Prostate gland (tissue), 2 donors: ENCODE measurements around the gene COL4A5. TPM values are rescaled to one million over a fixed set of nuclear protein-coding genes. Genes with fewer than 3 reads are reported as not detected.

Experiments used
- DNase-seq: peaks from one replicate; pipeline ENCODE4 v3.0.0-alpha.2; 2019; ENCODE audit warnings: low spot score
- H3K27ac ChIP-seq, 2 donors: fragments of 200-600 bp; sonication (generic); 2 replicates each; pipeline ENCODE4 v1.5.1; 2017 to 2019
- H3K27me3 ChIP-seq: fragments of 200-600 bp; sonication (generic); replicated peaks from 2 replicates; pipeline ENCODE4 v1.5.1; 2019; ENCODE audit not compliant: insufficient read depth
- H3K36me3 ChIP-seq, 2 donors: fragments of 200-600 bp; sonication (generic); 1 replicate in 1 of 2; 2 replicates in 1 of 2; pipeline versions ENCODE4 v1.5.1 to v1.8.1; 2017 to 2019
- H3K4me1 ChIP-seq: fragments of 200-600 bp; sonication (generic); replicated peaks from 2 replicates; pipeline ENCODE4 v1.5.1; 2019
- H3K4me3 ChIP-seq, 2 donors: fragments of 200-600 bp; sonication (generic); 2 replicates each; pipeline ENCODE4 v1.5.1; 2017 to 2019
- H3K9me3 ChIP-seq: fragments of 200-600 bp; sonication (generic); 2 replicates; pipeline ENCODE4 v1.5.1; 2017
- POLR2A ChIP-seq: fragments of 450-650 bp; IDR thresholded peaks from one replicate; pipeline ENCODE4 v1.6.1; 2016; ENCODE audit warnings: antibody characterized with exemption, mild to moderate bottlenecking
- POLR2AphosphoS5 ChIP-seq: sonication (generic); formaldehyde crosslinking; IDR thresholded peaks from one replicate; pipeline ENCODE4 v1.6.1; 2017; ENCODE audit warnings: antibody characterized with exemption
- WGBS: methylation state at CpG from one replicate; pipeline ENCODE4 v1.1.5; 2018; 5-methylcytosine and 5-hydroxymethylcytosine counted together
- intact Hi-C: fragments of 100-400 bp; cut with DNase I; formaldehyde crosslinking; loops from one replicate; pipeline ENCODE4 v1.14.2; 2022
- total RNA-seq, 2 donors: library from RNA; depleted of rRNA; stranded (reverse); fragments of >200 nt; gene quantifications; one replicate each; pipeline ENCODE4 v1.1.0, GENCODE V29; 2016
- TF ChIP-seq, protein P1 (sequence below), 4 experiments: fragments of 200-600 bp in 2 of 4; fragments of 450-650 bp in 2 of 4; sonication (generic) in 2 of 4; IDR thresholded peaks; 1 replicate in 3 of 4; 2 replicates in 1 of 4; pipeline ENCODE4 v1.5.1; 2016 to 2019; ENCODE audit warnings: antibody characterized with exemption in 4 of 4, mild to moderate bottlenecking in 2 of 4, moderate library complexity in 2 of 4

Gene COL4A5
- total RNA-seq, 2 donors from 2014 or later: 35.1 to 49.1 TPM

DNA sequence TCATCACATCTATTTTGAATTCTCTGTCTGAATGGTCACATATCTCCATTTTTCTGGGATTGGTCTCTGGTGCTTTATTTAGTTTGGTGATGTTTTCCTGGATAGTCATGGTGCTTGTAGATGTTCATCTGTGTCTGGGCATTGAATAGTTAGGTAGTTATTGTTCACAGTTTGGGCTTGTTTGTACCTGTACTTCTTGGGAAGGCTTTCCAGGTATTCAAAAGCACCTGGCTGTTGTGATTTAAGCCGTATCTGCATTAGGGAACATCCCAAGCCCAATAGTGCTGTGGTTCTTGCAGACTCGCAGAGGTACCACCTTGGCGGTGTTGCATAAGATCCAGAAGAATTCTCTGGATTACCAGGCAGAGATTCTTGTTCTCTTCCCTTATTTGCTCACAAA, 44.6 kb downstream of the COL4A5 start:
- no peaks in the 10 kb centered on the region for H3K4me1 ChIP-seq
- H3K9me3 ChIP-seq: no peaks in the 10 kb centered on the region
- 71% methylated on average over 1 of the region's 3 CpGs for WGBS
- no peaks in the 10 kb centered on the region for H3K36me3 ChIP-seq
- H3K4me3 ChIP-seq: no peak overlapping the region
- no peak for DNase-seq
- H3K27ac ChIP-seq: no peak overlapping the region
- H3K27me3 ChIP-seq: no peaks in the 10 kb centered on the region
- TF ChIP-seq POLR2AphosphoS5 (no peak), POLR2A (no peak)
- intact Hi-C loops: no loop called here

DNA sequence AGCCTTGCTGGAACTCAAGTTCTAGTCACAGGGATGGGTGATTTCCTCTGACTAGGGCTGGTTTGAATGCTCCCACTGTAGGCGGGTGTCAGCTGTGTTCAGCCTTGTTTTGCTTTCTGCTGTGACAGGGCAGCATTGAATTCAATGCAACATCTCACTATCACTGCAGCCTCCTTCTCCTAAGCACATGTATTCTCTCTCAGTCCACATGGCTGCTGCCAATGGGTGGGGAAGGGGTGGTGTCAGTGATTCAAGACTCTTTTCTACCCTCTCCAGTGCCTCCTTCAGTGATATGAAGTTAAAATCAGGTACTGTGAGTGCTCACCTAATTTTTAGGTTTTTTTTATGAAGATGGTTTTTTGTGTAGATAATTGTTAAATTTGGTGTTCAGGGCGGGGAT, 46.3 kb downstream of the COL4A5 start:
- 91% methylated on average over 2 of the region's 2 CpGs for WGBS
- TF ChIP-seq POLR2AphosphoS5 (no peak), POLR2A (no peak)
- TF ChIP-seq, protein P1, sequence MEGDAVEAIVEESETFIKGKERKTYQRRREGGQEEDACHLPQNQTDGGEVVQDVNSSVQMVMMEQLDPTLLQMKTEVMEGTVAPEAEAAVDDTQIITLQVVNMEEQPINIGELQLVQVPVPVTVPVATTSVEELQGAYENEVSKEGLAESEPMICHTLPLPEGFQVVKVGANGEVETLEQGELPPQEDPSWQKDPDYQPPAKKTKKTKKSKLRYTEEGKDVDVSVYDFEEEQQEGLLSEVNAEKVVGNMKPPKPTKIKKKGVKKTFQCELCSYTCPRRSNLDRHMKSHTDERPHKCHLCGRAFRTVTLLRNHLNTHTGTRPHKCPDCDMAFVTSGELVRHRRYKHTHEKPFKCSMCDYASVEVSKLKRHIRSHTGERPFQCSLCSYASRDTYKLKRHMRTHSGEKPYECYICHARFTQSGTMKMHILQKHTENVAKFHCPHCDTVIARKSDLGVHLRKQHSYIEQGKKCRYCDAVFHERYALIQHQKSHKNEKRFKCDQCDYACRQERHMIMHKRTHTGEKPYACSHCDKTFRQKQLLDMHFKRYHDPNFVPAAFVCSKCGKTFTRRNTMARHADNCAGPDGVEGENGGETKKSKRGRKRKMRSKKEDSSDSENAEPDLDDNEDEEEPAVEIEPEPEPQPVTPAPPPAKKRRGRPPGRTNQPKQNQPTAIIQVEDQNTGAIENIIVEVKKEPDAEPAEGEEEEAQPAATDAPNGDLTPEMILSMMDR (IDR thresholded peaks at IDR 0.05): no peak

DNA sequence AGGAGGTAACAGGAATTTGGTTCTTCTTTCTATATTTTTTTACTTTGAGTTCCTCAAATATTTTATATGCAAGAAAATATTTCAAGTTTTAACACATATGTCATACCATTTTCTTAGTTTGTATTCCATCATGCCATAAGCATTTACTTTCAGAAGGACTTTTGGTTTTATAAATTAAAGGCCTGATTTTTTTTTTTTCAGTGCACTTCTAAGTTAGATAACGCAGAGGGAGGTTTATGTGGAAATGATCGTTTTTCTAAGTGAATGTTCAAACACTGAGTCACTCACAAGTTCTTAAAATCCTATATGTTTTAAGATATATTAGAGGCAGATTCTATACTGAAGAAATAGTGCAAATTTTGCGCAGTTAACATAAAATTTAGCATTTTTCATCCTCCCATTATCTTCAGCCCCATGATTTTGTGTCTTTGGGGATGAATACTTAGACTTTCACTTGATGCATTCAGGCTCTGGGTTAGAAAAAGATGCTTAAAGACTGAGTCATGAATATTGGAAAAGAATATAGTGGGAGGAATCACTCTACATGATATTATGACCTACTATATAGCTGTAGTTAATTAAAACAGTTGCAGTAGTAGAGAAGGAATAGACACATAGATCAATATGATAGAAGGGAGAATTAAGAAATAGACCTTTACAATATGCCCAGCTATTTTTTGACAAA, 54.9 kb downstream of the COL4A5 start:
- no peak for DNase-seq
- TF ChIP-seq, protein P1 (IDR thresholded peaks at IDR 0.05): no peak
- TF ChIP-seq POLR2A (no peak), POLR2AphosphoS5 (no peak)
- intact Hi-C loops: no loop called here
- H3K27ac ChIP-seq: no peak overlapping the region
- WGBS: 88% methylated on average over 3 of the region's 3 CpGs
- H3K4me1 ChIP-seq: no peaks in the 10 kb centered on the region
- H3K4me3 ChIP-seq: no peak overlapping the region
- H3K36me3 ChIP-seq: no peaks in the 10 kb centered on the region
- H3K27me3 ChIP-seq: no peaks in the 10 kb centered on the region
- no peaks in the 10 kb centered on the region for H3K9me3 ChIP-seq

More for the DNA sequence above, 46.3 kb downstream of the COL4A5 start:
- DNase-seq: no peak
- Histone ChIP-seq H3K27ac (no peak overlapping the region), H3K27me3 (no peaks in the 10 kb centered on the region), H3K4me3 (no peak overlapping the region), H3K36me3 (no peaks in the 10 kb centered on the region), H3K4me1 (no peaks in the 10 kb centered on the region), H3K9me3 (no peaks in the 10 kb centered on the region)
- intact Hi-C loops: no loop called here

DNA sequence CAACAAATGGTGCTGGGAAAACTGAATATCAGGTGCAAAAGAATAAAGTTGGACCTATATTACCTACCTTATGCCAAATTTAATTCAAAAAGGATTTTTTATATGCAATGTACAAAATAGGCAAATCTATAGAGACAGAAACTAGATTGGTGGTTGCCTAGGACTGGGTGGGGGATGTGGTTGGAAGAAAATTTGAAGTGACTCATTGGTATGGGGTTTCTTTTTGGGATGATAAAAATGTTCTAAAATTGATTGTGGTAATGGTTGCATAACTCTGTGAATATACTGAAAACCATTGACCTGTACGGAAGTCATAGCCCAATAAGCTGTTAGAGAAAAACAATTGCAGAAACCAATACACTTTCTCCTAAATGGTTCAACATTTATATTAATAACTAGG, 72.1 kb downstream of the COL4A5 start:
- H3K9me3 ChIP-seq: no peaks in the 10 kb centered on the region
- TF ChIP-seq POLR2AphosphoS5: no peak
- TF ChIP-seq POLR2A: no peak
- TF ChIP-seq, protein P1 (IDR thresholded peaks at IDR 0.05): no peak
- no peak overlapping the region for H3K27ac ChIP-seq
- no peaks in the 10 kb centered on the region for H3K36me3 ChIP-seq
- DNase-seq: no peak
- H3K4me3 ChIP-seq: no peak overlapping the region
- WGBS: 94% methylated on average over 1 of the region's 1 CpG
- intact Hi-C loops: no loop called here
- H3K27me3 ChIP-seq: no peaks in the 10 kb centered on the region
- no peaks in the 10 kb centered on the region for H3K4me1 ChIP-seq

DNA sequence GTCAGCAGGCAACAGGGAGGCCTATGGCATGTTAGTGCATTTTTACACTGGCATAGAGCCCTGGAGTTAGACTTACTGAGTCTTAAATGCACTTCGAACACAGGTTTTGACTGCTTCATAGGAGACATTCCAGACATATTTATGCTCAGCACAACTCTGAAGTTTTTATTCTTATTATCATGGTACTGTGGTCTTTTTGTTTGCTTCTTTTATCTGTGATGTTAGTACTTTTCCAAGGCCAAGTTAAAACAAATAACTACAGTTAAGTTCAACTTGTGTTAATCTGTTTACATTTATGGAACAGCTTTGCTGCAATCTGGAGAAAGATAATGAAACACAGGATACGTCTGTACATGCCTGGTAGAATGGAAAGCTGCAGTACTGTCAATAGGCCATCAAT, 76.5 kb downstream of the COL4A5 start:
- H3K9me3 ChIP-seq: no peaks in the 10 kb centered on the region
- DNase-seq: no peak
- H3K27ac ChIP-seq: peak overlapping the region in 1 of 2 donors; percentile 19
- WGBS: 18% methylated on average over 2 of the region's 2 CpGs
- intact Hi-C loops: no loop called here
- H3K36me3 ChIP-seq: no peaks in the 10 kb centered on the region
- H3K27me3 ChIP-seq: no peaks in the 10 kb centered on the region
- no peak overlapping the region for H3K4me3 ChIP-seq
- peak; percentile 28 for TF ChIP-seq POLR2AphosphoS5
- TF ChIP-seq, protein P1 (IDR thresholded peaks at IDR 0.05): no peak
- no peaks in the 10 kb centered on the region for H3K4me1 ChIP-seq
